H9 (cell line): ENCODE measurements around the gene RAB3GAP2. TPM values are rescaled to one million over a fixed set of nuclear protein-coding genes. Genes with fewer than 3 reads are reported as not detected.

Experiments used
- DNase-seq: peaks from one replicate; pipeline ENCODE4 v3.0.0-alpha.2; 2017
- H2AFZ ChIP-seq: one replicate; pipeline ENCODE4 v1.6.1; 2013; ENCODE audit warnings: mild to moderate bottlenecking, low read length, control low read depth, moderate library complexity
- H2AK5ac ChIP-seq: 2 replicates; pipeline ENCODE4 v1.6.1; 2013; ENCODE audit warnings: low read length, control low read depth, mixed read lengths; ENCODE audit not compliant: insufficient read length
- H2BK120ac ChIP-seq: one replicate; pipeline ENCODE4 v1.6.1; 2013; ENCODE audit warnings: low read depth, mild to moderate bottlenecking, low read length, control low read depth, inconsistent platforms; ENCODE audit not compliant: poor library complexity, severe bottlenecking
- H2BK12ac ChIP-seq: 2 replicates; pipeline ENCODE4 v1.6.1; 2013; ENCODE audit warnings: low read length, control low read depth, mixed read lengths, low read depth; ENCODE audit not compliant: insufficient read length
- H2BK15ac ChIP-seq: 2 replicates; pipeline ENCODE4 v1.6.1; 2013; ENCODE audit warnings: low read depth, low read length, control low read depth
- H2BK20ac ChIP-seq: one replicate; pipeline ENCODE4 v1.6.1; 2013; ENCODE audit warnings: low read depth, mild to moderate bottlenecking, low read length, control low read depth, inconsistent platforms; ENCODE audit not compliant: poor library complexity, severe bottlenecking
- H2BK5ac ChIP-seq: 2 replicates; pipeline ENCODE4 v1.6.1; 2013; ENCODE audit warnings: low read length, control low read depth, mixed read lengths; ENCODE audit not compliant: insufficient read length
- H3K14ac ChIP-seq: 2 replicates; pipeline ENCODE4 v1.6.1; 2013; ENCODE audit warnings: low read length, control low read depth; ENCODE audit not compliant: insufficient read depth
- H3K18ac ChIP-seq: 2 replicates; pipeline ENCODE4 v1.6.1; 2013; ENCODE audit warnings: low read depth, mild to moderate bottlenecking, mixed read lengths, low read length, control low read depth; ENCODE audit not compliant: insufficient read length
- H3K23ac ChIP-seq: 2 replicates; pipeline ENCODE4 v1.6.1; 2013; ENCODE audit warnings: low read length, control low read depth, mixed read lengths, low read depth; ENCODE audit not compliant: insufficient read length
- H3K23me2 ChIP-seq: 2 replicates; pipeline ENCODE4 v1.6.1; 2013; ENCODE audit warnings: low read depth, mild to moderate bottlenecking, mixed read lengths, low read length, control low read depth; ENCODE audit not compliant: insufficient read length, poor library complexity, severe bottlenecking
- H3K27ac ChIP-seq: 2 replicates; pipeline ENCODE4 v1.5.1; 2013; ENCODE audit warnings: low read length, control low read depth, mixed read lengths, low read depth; ENCODE audit not compliant: insufficient read length
- H3K27me3 ChIP-seq: 2 replicates; pipeline ENCODE4 v1.6.1; 2013; ENCODE audit warnings: low read length, control low read depth, inconsistent platforms; ENCODE audit not compliant: insufficient read depth
- H3K4ac ChIP-seq: 2 replicates; pipeline ENCODE4 v1.6.1; 2013; ENCODE audit warnings: low read depth, mild to moderate bottlenecking, control low read depth, inconsistent platforms, low read length, moderate library complexity
- H3K4me1 ChIP-seq: 2 replicates; pipeline ENCODE4 v1.6.1; 2013; ENCODE audit warnings: low read length, control low read depth, inconsistent platforms; ENCODE audit not compliant: insufficient read depth
- H3K4me2 ChIP-seq: 2 replicates; pipeline ENCODE4 v1.6.1; 2013; ENCODE audit warnings: low read length, control low read depth, mixed read lengths; ENCODE audit not compliant: insufficient read length, insufficient read depth
- H3K56ac ChIP-seq: 2 replicates; pipeline ENCODE4 v1.6.1; 2013; ENCODE audit warnings: low read depth, mild to moderate bottlenecking, mixed read lengths, low read length, control low read depth; ENCODE audit not compliant: insufficient read length
- H3K79me1 ChIP-seq: 2 replicates; pipeline ENCODE4 v1.6.1; 2013; ENCODE audit warnings: low read depth, mild to moderate bottlenecking, moderate library complexity, low read length, control low read depth, inconsistent platforms; ENCODE audit not compliant: insufficient read depth, poor library complexity, severe bottlenecking
- H3K79me2 ChIP-seq: 2 replicates; pipeline ENCODE4 v1.6.1; 2013; ENCODE audit warnings: low read length, control low read depth, inconsistent platforms; ENCODE audit not compliant: insufficient read depth
- H3K9ac ChIP-seq: 2 replicates; pipeline ENCODE4 v1.6.1; 2013; ENCODE audit warnings: low read length, control low read depth, mixed read lengths; ENCODE audit not compliant: insufficient read length; ENCODE audit errors: extremely low read depth
- H3K9me3 ChIP-seq: one replicate; pipeline ENCODE4 v1.6.1; 2013; ENCODE audit warnings: low read depth, low read length, inconsistent platforms; ENCODE audit not compliant: control insufficient read depth
- H3T11ph ChIP-seq: one replicate; pipeline ENCODE4 v1.6.1; 2013; ENCODE audit warnings: mild to moderate bottlenecking, low read length, control low read depth, inconsistent platforms
- H4K20me1 ChIP-seq: one replicate; pipeline ENCODE4 v1.6.1; 2013; ENCODE audit not compliant: control insufficient read depth, insufficient read length, insufficient read depth
- H4K5ac ChIP-seq: 2 replicates; pipeline ENCODE4 v1.6.1; 2013; ENCODE audit warnings: low read depth, mild to moderate bottlenecking, mixed read lengths, low read length, control low read depth; ENCODE audit not compliant: insufficient read length
- H4K8ac ChIP-seq: replicated peaks from 2 replicates; pipeline ENCODE4 v1.6.1; 2013; ENCODE audit warnings: low read length, control low read depth, mixed read lengths, low read depth; ENCODE audit not compliant: insufficient read length
- H4K91ac ChIP-seq: 2 replicates; pipeline ENCODE4 v1.6.1; 2013; ENCODE audit warnings: low read depth, mild to moderate bottlenecking, moderate library complexity, mixed read lengths, low read length, control low read depth; ENCODE audit not compliant: insufficient read length
- H3K27ac Mint-ChIP-seq, 3 experiments: 2 replicates in 2 of 3; 3 replicates in 1 of 3; pipeline ENCODE4 v1.8.0; 2020 to 2021; ENCODE audit warnings: mixed read lengths in 3 of 3, mild to moderate bottlenecking in 1 of 3, moderate library complexity in 1 of 3
- H3K27me3 Mint-ChIP-seq: 2 replicates; pipeline ENCODE4 v1.8.0; 2021; ENCODE audit warnings: low read depth, mild to moderate bottlenecking, moderate library complexity, mixed read lengths
- H3K36me3 Mint-ChIP-seq, 3 experiments: 2 replicates in 2 of 3; 3 replicates in 1 of 3; pipeline ENCODE4 v1.8.0; 2020 to 2021; ENCODE audit warnings: low read depth in 3 of 3, mixed read lengths in 3 of 3; ENCODE audit not compliant: insufficient read depth in 1 of 3
- H3K4me1 Mint-ChIP-seq, 2 experiments: 2 replicates each; pipeline ENCODE4 v1.8.0; 2020; ENCODE audit warnings: mixed read lengths in 2 of 2
- H3K4me3 Mint-ChIP-seq, 2 experiments: 2 replicates in 1 of 2; 3 replicates in 1 of 2; pipeline ENCODE4 v1.8.0; 2020 to 2021; ENCODE audit warnings: mild to moderate bottlenecking in 2 of 2, mixed read lengths in 2 of 2, moderate library complexity in 1 of 2
- H3K9me3 Mint-ChIP-seq, 2 experiments: 2 replicates in 1 of 2; 3 replicates in 1 of 2; pipeline ENCODE4 v1.8.0; 2020; ENCODE audit warnings: mild to moderate bottlenecking in 2 of 2, mixed read lengths in 2 of 2, moderate library complexity in 1 of 2
- CTCF ChIP-seq: fragments of 200-600 bp; sonication (generic); conservative IDR thresholded peaks from 3 replicates; pipeline ENCODE4 v1.8.0; 2021; ENCODE audit warnings: antibody characterized with exemption, mild to moderate bottlenecking
- WGBS: extraction: QIAGEN DNeasy Blood & Tissue Kit; methylation state at CpG from one replicate; pipeline ENCODE4 v1.1.7; 2013; ENCODE audit warnings: missing lambda C conversion rate, low lambda C conversion rate, mixed read lengths; ENCODE audit not compliant: insufficient read length; ENCODE audit errors: extremely low coverage; 5-methylcytosine and 5-hydroxymethylcytosine counted together
- total RNA-seq: library from RNA; stranded (reverse); gene quantifications from 2 replicates; pipeline ENCODE4 v1.2.1, GENCODE V29; 2021

Gene RAB3GAP2
- total RNA-seq, 1 experiment from 2014 or later: 48.3 TPM

- no peaks in the 10 kb centered on the region for H3K79me1 ChIP-seq
- H3K4me1 ChIP-seq: no peaks in the 10 kb centered on the region
- Mint-ChIP-seq H3K27me3 (no peaks in the 10 kb centered on the region), H3K4me3 (no peak overlapping the region), H3K9me3 (no peaks in the 10 kb centered on the region), H3K36me3 (peaks cover 5 to 29% (median 25%) of the 10 kb centered on the region in 3 experiments; a peak in 4 of 7 replicates), H3K27ac (no peak overlapping the region), H3K4me1 (no peaks in the 10 kb centered on the region)
- H3K56ac ChIP-seq: no peak overlapping the region
- H2BK20ac ChIP-seq: no peak overlapping the region
- H3K18ac ChIP-seq: no peak overlapping the region
- H3K9me3 ChIP-seq: no peaks in the 10 kb centered on the region
- no peak overlapping the region for H2AK5ac ChIP-seq
- H3T11ph ChIP-seq: no peak overlapping the region
- H3K4ac ChIP-seq: no peak overlapping the region
- no peak overlapping the region for H4K91ac ChIP-seq
- no peaks in the 10 kb centered on the region for H4K20me1 ChIP-seq
- no peak overlapping the region for H2BK15ac ChIP-seq
- H3K27me3 ChIP-seq: no peaks in the 10 kb centered on the region
- H2BK120ac ChIP-seq: no peak overlapping the region
- DNase-seq: no peak
- no peak overlapping the region for H2BK12ac ChIP-seq
- H3K27ac ChIP-seq: no peak overlapping the region
- no peaks in the 10 kb centered on the region for H3K23me2 ChIP-seq
- H3K4me2 ChIP-seq: no peak overlapping the region
- H4K5ac ChIP-seq: no peak overlapping the region
- no peak overlapping the region for H3K14ac ChIP-seq
- no peak overlapping the region for H3K23ac ChIP-seq
- no peak overlapping the region for H2BK5ac ChIP-seq
- no peak for TF ChIP-seq CTCF
- no peak overlapping the region for H3K9ac ChIP-seq
- no peak overlapping the region for H2AFZ ChIP-seq
- H3K79me2 ChIP-seq: no peaks in the 10 kb centered on the region
- no CpG with 5 or more reads among the region's 5 CpGs for WGBS
- no peak overlapping the region for H4K8ac ChIP-seq
These were observed 73.9 kb downstream of the RAB3GAP2 start for GRCh38 chr1:220198186-220199005.
